Medulla oblongata (tissue), 1 donor: ENCODE results near the gene EPHA3.
A peak's percentile ranks its signal among the peaks of the same experiment; 100 is the strongest.
"Not testable (repeated sequence)": the region's sequence is repeated elsewhere in the genome, so short reads cannot be mapped to it uniquely, and the experiment has no call there.

Experiments used
- DNase-seq: peaks from one replicate; pipeline ENCODE4 v3.0.0-alpha.2; 2015; ENCODE audit errors: extremely low spot score

The EPHA3 gene

DNA sequence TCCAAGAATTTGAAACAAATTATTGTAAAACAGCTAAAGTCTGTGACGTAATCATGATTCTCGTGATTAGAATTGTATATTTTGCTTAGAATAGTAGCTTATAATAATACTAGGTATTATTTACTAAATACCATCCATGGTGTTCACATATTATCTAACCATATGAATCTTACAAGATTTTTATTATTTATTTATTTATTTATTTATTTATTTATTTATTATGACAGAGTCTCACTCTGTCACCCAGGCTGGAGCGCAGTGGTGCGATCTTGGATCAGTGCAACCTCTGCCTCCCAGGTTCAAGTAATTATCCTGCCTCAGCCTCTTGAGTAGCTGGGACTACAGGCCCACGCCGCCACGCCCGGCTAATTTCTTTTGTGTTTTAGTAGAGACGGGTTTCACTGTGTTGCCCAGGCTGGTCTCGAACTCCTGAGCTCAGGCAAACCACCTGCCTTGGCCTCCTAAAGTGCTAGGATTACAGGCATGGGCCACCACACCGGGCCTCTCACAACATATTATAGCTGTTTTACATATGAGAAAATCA, 173.5 kb downstream of the EPHA3 start:
- no peak for DNase-seq

DNA sequence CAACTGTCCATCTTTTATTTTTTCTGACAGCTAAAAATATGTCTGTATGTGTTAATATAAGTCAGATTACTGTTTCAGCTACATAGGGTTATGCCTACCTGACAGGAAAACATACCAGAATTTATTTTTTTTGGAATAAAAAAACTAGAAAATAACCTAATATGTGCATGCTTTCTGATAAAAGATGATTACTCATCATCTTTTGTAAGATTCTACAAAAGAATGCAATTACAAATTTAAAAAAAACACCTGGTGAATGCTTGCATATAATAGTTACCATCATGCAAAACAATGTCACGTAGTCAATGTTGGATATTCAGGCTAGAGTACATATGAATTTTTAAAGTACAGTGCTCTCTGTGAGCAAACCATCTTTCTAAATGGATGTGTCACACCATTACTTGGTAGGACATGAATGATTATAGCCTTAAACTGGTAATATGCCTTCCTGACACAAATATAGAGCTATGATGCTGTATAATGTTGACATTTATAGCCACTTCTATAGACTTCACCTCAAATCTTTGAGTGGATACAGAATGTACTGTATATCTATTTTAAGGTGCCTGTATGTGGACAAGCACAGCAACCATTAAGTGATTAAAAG, 180.6 kb downstream of the EPHA3 start:
- DNase-seq, result no peak

DNA sequence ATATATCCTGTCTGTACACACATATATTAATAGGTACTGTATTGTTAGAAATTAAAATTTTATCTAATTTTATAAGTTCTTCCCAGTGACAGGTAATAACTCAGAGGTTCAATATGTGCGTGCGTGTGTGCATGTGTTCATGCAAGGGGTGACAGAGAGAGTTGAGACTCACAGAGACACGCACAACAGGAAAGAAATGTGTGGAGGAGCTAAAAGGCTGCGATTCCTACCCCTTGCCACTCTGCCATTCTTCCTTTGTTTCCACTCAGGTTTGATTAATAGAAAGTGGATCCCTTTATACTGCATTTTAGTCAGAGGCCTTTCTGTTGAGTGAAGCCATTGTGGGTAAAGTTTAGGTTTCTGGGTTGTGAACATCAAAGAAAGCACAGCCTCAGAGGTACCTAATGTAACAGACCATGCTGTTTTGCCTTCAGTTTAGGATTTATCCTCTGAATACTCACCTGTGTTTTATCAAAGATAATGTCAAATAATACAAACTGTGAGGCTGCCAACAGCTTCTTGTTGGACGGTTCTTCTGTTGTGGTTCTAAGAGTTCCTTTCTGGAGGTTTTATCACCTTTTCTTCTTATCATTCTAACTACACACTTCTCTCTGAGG, 182.3 kb downstream of the EPHA3 start:
- no peak for DNase-seq

DNA sequence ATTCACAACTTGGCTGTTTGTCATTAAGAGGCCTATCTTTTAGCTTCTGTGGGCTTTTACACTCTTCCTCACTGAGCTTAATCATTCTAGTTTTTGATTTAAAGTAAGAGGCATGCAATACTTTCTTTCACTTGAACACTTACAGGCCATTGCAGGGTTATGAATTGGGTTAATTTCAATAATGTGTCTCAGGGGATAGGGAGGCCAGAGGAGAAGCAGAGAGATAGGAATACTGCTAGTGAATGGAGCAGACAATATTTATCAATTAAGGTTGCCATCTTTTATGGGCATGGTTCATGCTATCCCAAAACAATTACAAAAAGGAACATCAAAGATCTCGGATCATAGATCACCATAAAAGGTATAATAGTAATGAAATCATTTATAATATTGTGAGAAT, 189.8 kb downstream of the EPHA3 start:
- DNase-seq, result no peak

DNA sequence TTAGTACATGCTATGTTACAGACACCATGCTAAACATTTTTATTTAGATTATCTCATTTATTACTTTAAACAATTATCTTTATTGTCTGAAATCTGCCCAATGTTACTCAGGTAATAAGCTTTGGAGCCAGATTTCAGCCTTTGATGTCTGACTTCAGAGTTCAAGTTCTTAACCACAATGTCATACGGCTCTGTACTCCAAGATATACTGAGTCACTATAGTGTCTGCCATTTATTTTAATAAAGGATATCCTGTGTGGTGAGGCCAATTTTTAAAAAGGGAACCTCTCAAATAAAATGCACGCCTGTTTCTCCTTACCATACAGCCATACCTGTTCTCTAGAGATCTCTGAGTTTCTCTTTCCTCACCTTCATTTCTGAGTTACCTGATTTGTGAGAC, 193.1 kb downstream of the EPHA3 start:
- DNase-seq, result no peak

DNA sequence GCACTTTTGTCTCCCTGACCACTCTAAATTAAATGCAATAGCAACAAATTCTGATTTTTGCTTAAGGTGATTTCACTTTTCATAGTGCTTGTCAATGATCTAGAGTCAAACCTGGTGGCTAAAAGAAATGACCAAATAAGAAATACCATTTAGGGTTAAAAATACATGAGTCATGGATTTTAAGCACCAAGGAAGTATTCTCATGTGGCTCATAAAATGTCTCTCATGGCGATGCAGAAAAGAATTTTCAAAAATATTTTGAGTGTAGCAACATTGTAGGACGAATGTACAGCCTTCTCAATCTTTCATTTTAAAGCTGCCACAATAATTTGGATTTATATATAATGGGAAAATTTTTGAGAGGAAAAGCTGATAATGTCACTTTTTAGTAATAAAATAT, 193.6 kb downstream of the EPHA3 start:
- DNase-seq, result no peak

DNA sequence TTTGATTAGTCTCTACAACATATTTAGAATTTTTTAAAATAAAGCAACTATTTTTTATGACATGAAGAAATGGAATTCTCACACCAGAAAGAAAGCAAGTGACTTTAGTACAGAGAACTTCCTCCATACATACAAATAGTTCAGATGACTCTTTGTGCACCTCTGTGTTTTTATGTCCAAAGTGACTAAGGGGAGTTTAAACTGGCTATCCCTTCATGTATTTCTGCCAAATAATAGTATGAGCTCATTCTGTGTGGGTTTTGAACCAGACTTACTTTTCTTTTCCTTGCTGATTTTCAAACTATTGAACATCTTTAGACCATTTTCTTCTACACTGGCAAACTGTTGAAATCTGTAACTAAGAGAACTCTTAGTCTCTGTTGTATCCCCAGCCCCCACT, 196.3 kb downstream of the EPHA3 start:
- no peak for DNase-seq

DNA sequence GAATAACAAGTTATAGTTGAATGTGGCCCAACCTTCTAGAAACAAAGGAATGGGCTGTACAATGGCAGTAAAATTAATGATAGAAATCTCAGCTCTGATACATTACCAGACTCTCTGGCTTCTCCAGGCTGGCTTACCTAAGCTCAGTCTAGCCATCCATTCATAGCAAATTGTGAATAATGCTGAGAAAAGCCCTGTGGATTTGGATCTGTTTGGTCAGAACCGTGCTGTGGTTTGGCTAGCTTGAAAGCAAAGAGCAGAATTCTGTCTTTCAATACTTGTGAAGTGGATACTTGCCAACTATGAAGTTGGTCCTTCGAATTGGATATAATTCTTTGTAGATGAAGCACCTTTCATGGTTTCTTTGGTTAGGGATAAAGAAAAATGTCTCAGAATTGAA, 199.1 kb downstream of the EPHA3 start:
- DNase-seq, result no peak

DNA sequence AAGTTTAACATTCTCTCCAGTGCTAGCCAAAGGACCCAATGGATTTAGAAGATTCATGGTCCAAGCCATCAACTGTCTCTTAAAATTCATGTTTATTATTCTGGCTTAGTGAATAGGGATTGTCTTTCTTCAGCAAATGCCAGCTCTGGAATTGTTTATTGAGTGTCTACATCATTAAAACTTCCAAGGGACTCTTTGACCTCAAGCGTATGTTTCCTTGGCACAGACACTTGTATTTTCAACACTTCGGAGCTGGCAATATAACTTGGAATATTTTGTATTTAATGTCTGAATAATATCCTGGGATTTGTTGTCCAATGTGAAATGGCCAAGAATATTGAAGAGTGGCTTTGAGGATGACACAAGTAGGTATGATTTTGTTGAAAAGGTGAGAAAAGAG, 204.2 kb downstream of the EPHA3 start:
- DNase-seq, result no peak

DNA sequence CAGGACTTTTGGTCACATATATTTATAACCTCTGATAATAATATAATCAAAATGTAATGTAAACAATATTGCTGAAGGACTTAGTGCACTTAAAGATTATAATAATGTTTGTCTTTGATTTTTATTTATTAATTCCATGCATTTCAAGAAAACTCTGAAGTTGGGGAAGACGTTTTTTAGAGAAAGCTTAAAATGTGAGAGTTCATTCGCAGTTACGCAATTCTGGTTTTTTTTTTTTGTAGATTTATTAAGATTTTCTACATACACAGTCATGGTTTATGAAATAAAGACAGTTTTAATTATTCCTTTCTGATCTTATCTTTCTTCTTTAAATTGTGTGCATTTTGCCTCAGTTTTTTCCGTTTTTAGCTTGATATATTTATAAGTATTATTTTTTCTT, 204.7 kb downstream of the EPHA3 start:
- DNase-seq, result no peak

DNA sequence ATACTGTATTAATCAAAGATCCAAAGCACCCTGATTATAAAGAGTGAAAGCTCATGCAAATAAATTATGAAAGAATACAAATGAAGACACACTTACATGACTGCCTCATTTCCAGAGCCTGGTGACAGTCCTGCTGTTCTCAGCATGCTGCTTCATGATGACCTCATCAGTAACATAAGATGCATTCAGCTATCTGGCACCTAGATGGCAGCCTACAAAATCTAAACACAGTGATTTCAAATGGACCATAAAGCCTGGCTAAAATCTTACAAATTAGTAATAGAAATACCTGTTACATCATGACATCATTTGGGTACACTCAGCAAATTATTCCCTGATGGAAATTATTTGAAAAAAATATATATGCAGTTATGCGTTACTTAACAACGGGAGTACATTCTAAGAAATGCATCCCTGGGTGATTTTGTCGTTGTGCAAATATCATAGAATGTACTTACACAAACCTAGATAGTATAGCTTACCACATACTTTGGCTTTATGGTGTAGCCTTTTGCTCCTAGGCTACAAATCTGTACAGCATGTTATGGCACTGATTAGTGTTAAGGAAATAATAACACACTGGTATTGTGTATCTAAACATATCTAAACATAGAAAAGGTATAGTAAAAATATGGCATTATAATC, 207.2 kb downstream of the EPHA3 start:
- DNase-seq, result peak; percentile 48

DNA sequence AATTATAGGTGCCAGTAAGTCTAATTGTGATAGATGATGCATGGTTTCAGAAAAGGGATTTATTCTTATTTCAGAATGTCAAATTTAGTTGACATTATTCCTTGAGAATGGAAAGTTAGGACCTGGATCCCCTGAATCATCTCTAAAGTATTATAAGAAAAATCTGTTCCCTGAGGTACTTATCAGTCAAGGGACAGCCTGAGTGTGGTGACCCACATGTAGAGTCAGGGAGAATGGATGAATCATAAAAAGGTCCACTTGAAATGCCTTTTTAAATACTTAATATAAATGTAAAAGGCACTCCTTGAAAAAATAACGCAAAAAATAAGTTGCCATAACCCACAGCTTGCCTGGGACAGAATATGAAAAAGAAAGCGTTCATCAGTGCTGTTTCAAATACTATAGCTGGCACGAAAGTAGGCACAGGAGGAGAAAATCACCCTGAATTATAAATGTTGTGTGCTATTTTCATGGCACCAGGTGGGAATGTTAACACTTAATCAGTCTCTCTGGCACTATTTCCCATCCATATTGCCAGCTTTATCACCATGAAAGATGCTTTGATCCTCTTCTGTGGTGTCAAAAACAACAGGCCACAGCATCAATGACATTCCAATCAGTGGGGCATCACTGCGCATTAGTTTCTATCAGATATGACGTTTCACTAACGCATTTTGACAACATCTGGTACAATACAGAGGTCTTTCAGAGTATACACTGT, 208.5 kb downstream of the EPHA3 start:
- DNase-seq, result no peak

DNA sequence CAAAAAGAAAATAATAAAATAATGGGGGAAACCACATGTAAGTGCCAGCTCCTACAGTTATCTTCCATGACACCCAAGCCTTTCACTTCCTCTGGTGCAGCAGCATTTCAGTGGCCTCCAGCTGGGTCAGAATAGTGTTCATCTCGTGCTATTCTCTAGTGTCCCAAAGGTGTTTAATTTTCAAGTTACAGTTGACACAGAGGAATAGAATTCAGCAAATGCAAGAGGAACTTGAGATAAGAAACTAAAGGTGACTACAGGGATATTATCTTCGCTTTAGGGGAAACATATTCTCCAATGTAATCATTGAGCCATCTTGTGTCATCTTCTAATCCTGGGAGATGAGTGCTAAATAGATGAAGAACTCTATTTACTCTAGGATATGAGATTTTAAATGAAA, 212.8 kb downstream of the EPHA3 start:
- no peak for DNase-seq

DNA sequence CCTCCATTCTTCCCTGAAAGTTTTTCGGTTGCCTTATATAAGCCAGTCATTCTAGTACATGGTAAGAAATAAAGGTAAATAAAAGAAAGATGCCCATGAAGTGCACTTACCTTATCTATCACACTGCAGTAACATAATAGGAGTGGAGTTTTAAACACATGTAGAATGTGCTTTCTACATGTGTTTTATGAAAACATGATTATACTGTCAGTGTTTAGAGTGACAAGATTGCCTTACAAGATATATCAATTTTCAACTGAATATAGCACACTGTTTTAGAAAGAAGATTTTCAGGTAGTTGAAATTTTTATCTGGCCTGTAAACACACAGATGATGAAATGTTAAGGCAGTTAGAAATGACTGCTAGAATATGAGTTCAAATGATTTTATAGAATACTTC, 219.6 kb downstream of the EPHA3 start:
- no peak for DNase-seq

DNA sequence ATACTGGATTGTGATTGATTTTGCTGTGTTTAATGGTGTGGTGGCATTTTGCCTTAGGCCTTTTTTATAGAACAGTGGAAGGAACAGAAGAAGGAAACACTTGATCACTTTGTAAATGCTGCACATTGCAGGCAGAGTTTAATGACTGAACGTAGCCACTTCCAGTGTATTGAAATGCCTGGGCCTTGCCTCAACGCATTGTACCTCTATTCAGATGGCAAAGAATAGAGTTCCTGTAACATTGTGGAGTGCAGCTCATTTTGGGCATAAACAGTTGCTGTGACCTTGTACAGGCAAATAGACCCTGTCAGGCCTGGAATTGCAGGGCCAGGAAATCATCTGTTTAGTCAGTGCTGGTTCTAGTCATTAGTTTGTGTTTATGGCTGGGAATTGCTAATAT, 225.0 kb downstream of the EPHA3 start:
- no peak for DNase-seq

DNA sequence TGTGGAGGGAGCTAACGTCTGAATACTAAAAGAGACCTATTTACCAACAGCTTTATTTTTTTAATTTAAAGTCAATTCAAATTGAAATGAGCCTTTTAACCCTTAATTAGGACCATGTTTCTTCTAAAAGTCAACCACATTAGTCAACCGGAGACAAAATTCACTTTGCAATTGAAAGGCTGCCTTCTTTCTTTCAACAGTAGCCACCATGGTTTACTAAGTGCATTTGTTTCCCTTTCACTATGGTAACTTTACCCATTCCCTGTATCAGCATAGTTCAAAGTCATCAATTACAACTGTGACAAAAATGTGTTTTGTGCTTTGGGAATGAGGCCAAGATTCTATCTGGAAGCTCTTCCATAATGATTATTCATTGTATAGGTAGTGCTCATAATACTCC, 225.4 kb downstream of the EPHA3 start:
- no peak for DNase-seq

DNA sequence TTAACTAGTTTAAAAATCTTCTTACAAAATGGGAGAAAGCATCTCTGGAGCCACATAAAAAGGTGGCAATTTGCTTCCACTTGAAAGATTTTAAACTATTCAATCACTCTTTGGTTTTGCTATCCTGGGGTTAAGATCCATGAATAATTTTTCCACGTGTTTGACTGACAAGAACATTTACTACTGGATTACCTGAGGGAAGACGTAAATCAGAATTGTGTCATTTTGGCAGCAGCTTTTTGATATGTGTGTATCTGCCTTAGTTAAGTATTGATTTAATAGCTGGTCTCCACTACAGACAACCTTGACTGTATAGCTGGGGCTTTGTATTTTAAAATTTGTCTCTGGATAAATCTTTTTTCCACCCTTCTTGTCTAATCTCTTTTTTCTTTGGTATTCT, 228.3 kb downstream of the EPHA3 start:
- no peak for DNase-seq

DNA sequence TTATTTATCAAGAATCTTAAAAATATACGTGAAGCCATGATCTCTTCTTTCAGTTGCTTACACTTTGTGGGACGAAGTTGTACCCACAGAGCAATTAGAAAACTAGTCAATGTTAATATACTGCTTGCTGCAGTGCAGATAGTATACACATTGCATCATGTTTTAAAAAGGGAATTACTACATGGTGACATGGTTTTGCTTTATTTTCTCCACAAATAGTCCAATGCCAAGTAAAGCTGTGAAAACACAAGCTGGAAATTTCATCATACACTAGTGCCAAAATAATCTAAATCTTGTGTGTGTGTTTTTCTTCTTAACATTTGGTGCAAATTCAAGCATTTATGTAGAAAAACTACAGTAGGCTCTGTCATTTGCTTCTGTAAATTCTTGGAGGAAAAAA, 233.0 kb downstream of the EPHA3 start:
- no peak for DNase-seq

DNA sequence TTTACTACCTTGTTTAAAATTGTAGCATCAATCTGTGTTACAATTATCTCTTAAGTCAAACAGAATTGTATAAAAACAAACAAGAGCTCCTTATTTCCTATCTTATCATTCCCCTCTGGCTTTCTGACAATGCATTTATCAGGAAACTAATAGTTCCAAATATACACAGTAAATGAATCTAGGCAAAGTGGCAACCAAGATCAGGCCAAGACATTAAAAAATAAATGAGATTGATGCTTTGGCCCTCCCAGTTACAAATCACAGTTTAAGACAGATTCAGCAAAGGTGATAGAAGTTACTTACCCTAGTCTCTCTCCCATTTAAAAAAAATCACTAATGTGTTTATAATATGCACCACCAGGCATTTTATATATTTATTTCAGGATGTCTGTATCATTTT, 236.7 kb downstream of the EPHA3 start:
- DNase-seq, result no peak

DNA sequence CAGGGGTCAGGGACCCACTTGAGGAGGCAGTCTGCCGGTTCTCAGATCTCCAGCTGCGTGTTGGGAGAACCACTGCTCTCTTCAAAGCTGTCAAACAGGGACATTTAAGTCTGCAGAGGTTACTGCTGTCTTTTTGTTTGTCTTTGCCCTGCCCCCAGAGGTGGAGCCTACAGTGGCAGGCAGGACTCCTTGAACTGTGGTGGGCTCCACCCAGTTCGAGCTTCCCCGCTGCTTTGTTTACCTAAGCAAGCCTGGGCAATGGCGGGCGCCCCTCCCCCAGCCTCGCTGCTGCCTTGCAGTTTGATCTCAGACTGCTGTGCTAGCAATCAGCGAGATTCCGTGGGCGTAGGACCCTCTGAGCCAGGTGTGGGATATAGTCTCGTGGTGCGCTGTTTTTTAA, 243.5 kb downstream of the EPHA3 start:
- DNase-seq, result not testable (repeated sequence)

DNA sequence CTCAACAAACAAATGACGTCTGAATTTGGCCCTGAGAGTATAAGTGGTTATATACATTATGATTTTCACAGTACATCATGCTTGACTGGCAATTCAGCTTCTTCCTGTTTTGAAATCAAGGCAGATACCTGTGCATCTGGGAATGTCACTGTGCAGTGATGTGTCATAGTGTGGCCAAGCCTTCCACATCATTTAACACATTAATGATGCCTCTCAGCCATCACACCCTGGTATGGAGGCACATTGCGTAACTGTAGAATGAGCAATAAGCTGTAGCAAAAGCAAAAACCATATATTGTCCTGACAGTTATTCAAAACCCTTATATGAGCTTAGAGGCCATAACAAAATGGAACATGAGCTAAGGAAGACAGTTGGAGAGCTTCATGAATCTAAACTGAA, 246.0 kb downstream of the EPHA3 start:
- no peak for DNase-seq

DNA sequence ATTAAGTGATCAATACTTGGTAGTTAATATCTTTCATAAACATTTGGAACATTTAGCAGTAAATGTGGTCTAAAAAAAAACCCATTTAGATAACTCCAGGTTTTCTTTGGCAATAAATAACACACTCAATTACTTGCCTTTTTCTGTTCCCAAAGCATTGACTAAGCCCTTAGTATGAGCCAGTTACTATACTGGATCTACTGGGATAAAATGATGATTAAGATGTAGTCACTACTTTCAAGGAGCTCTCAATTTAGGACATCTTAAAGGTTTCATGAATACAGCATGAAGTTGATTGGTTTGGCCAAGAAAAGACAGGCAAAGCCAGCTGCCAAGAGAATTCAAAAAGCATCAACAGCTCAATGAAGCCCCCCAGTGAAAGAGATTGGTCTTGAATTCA, 250.9 kb downstream of the EPHA3 start:
- no peak for DNase-seq

DNA sequence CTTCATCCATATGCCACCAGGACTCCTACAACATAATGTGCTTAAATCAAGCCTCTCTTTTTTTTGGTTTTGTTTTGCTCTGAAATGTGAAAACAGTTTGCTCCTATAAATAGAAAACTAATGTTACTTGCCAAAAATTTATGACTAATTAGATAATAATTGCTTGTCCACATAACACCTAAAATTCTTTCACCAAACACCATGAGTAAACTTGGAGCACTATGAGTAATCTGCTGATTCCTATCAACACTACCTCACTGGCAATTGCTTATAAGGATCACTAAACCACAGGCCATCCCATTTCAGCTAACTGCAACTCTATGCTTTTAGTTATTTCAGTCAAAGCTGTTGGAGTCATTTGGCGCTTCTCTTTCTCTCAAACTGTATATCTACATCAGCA, 252.7 kb downstream of the EPHA3 start:
- DNase-seq, result no peak
